Measurements from ENCODE around the gene PAIP1. TPM values are rescaled to one million over a fixed set of nuclear protein-coding genes. Genes with fewer than 3 reads are reported as not detected.
A peak's percentile ranks its signal among the peaks of the same experiment; 100 is the strongest.
"Not testable (repeated sequence)": the region's sequence is repeated elsewhere in the genome, so short reads cannot be mapped to it uniquely, and the experiment has no call there.

PAIP1 gene
- total and polyA plus RNA-seq, 11 donors = 84.7 to 173 (median 131) TPM

DNA sequence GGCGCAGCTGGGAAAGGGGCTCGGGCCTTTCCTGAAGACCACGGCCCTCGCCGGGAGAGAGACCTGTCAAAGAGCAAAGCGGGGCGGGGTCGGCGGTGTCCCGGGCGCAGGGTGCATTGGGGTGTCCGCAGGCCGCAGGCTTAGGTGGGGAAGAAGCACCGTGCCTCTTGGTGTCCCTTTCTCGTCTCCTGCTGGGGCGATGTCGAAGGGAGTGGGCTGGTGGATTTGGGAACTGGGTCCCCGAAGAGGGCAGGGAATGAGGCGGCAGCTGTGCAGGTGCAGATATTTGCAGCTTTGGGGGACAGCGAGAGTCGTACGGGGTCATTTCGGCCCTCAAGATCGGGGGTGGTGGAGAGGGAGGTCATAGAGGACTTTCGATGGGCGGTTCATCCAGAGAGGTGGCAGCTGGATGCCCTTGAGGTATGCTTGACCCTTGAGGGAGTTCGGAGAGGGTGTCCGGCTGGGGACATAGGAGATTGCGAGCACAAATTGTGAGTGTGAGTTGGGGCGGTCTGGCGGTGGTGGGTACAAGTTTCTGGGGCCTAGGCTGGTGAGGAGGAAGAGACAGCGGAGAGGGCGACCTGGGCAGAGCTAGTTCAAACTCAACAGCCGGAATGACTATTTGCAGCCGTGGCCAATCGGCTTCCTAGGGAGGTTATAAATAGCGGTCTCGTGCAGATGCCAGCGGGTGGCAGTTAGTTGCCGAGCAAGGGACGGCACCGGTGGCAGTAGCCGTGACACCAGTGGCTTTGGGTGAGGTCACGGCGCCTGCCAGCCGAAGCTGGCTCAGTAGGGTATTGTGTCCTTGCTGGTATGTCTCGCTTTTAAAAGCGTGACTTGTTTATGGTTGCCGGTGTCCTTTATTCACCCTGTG is 46.7 kb upstream of the PAIP1 start:
- H3K9me3 ChIP-seq = no peaks in the 10 kb centered on the region
- intact Hi-C loops (cut with DNase I) = loop anchor here (2.0 to 5.0 kb wide), 5 partner anchors 23 to 121 kb away; partner anchors contain the start of genes PAIP1 (in 9 of the 10) and TMEM267 (in 1 of the 10)
- H3K36me3 ChIP-seq = peaks cover 0 to 6% (median 0%) of the 10 kb centered on the region in 9 donors
- peak overlapping the region; percentile 94 to 98 (median 96) for H3K27ac ChIP-seq
- TF ChIP-seq, protein P1, sequence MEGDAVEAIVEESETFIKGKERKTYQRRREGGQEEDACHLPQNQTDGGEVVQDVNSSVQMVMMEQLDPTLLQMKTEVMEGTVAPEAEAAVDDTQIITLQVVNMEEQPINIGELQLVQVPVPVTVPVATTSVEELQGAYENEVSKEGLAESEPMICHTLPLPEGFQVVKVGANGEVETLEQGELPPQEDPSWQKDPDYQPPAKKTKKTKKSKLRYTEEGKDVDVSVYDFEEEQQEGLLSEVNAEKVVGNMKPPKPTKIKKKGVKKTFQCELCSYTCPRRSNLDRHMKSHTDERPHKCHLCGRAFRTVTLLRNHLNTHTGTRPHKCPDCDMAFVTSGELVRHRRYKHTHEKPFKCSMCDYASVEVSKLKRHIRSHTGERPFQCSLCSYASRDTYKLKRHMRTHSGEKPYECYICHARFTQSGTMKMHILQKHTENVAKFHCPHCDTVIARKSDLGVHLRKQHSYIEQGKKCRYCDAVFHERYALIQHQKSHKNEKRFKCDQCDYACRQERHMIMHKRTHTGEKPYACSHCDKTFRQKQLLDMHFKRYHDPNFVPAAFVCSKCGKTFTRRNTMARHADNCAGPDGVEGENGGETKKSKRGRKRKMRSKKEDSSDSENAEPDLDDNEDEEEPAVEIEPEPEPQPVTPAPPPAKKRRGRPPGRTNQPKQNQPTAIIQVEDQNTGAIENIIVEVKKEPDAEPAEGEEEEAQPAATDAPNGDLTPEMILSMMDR (IDR thresholded peaks at IDR 0.05) = no peak
- TF ChIP-seq POLR2A (IDR thresholded peaks at IDR 0.05) = peak; percentile 21 to 88
- peak; percentile 80 to 86 (median 82) for ATAC-seq
- peaks cover 0 to 54% (median 27%) of the 10 kb centered on the region in 12 donors for H3K4me1 ChIP-seq
- 2 to 5% (median 4%) methylated on average over 36 to 49 of the region's 49 CpGs for WGBS, 4 donors
- peak overlapping the region; percentile 62 to 90 (median 84) for H3K4me3 ChIP-seq
- no peaks in the 10 kb centered on the region for H3K27me3 ChIP-seq
- peak; percentile 82 to 91 (median 86) for DNase-seq

DNA sequence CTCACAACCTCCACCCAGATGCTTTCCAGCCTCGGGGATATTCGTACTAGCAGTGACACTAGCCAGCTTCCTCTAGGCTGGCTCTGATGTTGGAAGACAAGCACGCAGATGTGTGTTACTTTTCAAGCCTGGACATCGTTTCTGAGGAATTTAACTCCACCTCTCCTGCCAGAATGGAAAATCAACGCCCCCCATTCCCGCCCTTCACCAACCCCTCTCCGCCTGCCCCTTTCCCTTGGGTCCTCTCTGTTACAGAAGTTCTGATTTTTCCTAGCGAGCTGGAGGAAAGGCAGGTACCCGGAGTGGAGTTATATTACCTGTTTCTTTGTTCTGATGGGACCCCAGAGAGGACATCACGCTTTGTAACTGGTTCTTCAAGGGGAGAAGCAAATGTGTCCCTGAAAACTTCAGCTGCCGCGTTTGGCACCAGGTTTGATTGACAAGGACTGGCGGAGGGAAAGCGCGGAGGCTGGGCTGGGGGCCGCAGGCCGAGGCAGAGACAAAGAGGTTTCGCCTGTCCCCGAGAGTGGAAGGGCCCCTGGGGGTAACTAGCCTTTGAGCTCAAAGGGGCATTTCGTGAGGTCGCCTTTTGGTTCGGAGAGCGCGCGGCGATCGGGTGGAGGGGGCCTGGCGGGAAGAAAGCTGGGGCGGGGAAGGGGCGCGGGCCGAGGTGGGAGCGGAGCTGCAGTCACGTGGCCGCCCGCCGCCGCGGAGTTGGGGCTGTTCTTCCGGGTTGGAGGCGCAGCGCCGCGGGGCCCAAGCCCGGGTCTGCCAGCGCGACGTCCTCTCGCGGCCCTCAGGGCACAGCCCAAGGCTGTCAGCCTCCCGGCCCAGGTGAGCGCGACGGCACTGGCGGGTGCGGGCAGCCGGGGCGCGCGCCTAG is 45.8 kb upstream of the PAIP1 start, which contains the start of gene NNT:
NNT (plus strand) TSS at position 720 of the 883 bp plus-strand sequence. CDS start 6,016 bp downstream, outside the sequence.
- peak; percentile 32 to 84 (median 76) for ATAC-seq
- WGBS, 4 donors = 0 to 1% (median 1%) methylated on average over 33 to 60 of the region's 60 CpGs
- peak; percentile 83 to 91 (median 88) for DNase-seq
- no peaks in the 10 kb centered on the region for H3K36me3 ChIP-seq
- H3K9me3 ChIP-seq = no peaks in the 10 kb centered on the region
- peaks cover 0 to 45% (median 18%) of the 10 kb centered on the region in 12 donors for H3K4me1 ChIP-seq
- peak in 1 of 2 donors; percentile 48 for TF ChIP-seq POLR2A (IDR thresholded peaks at IDR 0.05)
- TF ChIP-seq, protein P1 (IDR thresholded peaks at IDR 0.05) = peak in 1 of 12 donors; percentile 16
- peak within 1 kb of the TSS; percentile 62 to 90 (median 84) for H3K4me3 ChIP-seq
- intact Hi-C loops (cut with DNase I) = loop anchor here (1.0 to 5.0 kb wide), 6 partner anchors 24 to 120 kb away; partner anchors contain the start of genes PAIP1 (in 10 of the 10) and TMEM267 (in 1 of the 10)
- peak within 1 kb of the TSS; percentile 94 to 98 (median 96) for H3K27ac ChIP-seq
- no peaks in the 10 kb centered on the region for H3K27me3 ChIP-seq

DNA sequence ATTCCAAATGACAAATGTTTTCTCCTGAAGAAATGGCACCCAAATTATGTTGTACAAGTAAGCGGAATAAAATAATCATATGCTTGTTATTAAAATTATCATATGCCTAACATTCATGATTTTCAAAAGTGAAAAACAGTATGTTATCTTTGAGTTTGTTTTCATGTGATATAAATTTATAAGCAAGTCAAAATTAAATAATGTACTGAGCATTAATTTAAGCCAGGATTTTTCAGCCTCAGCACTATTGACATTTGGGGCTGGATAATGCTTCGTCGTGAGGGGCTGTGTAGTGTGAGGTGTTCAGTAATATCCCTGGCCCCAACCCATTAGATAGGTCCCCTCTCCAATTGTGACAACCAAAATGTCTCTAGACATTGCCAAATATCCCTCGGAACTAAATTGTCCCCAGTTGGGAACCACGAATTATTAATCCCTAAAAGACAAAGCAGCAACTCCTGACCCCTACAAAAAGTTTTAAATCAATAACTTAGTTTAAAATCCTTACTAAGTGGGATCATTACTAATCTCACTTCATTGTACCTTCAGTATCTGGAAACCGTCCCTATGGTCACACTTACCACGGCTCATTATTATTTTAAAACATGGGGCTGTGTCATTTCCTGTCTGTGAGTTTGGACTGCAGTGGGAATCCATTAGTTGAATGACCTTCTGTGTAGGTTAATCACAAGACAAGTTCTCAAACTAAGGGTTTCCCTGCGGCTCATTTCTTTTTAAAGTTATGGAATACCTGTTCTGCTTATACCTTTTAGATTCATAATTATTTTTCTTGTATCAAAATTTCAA is 44.8 kb upstream of the PAIP1 start:
- TF ChIP-seq POLR2A (IDR thresholded peaks at IDR 0.05) = no peak
- TF ChIP-seq, protein P1 (IDR thresholded peaks at IDR 0.05) = no peak
- ATAC-seq = peak in 3 of 4 donors; percentile 23 to 54 (median 52)
- Histone ChIP-seq H3K4me3 (peak overlapping the region in 11 of 12 donors; percentile 62 to 90 (median 84)), H3K36me3 (no peaks in the 10 kb centered on the region), H3K27ac (peak overlapping the region; percentile 94 to 98 (median 96)), H3K27me3 (no peaks in the 10 kb centered on the region), H3K9me3 (no peaks in the 10 kb centered on the region), H3K4me1 (peaks cover 0 to 43% (median 14%) of the 10 kb centered on the region in 12 donors)
- 30 to 39% (median 38%) methylated on average over 8 of the region's 8 CpGs for WGBS, 4 donors
- DNase-seq = peak in 1 of 5 donors; percentile 20
- intact Hi-C loops (cut with DNase I) = loop anchor here (1.0 to 5.0 kb wide), 6 partner anchors 25 to 119 kb away; partner anchors contain the start of genes PAIP1 (in 10 of the 10) and TMEM267 (in 1 of the 10)

DNA sequence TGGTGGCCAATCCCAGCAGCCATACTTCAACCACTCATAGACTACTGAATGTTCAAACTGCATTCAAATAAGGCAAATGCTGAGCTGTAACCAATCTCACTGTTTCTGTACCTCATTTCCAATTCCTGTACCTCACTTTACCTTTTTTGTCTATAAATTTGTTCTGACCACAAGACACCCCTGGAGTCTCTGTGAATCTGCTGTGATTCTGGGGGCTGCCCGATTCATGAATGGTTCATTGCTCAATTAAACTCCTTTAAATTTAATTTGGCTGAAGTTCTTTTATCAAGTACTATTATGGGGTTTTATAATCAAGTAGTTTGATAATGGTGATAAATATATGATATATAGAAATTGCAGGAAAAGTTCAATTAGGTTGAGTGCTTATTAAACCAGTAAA is 42.0 kb upstream of the PAIP1 start:
- ATAC-seq; H3K27me3 ChIP-seq; H3K9me3 ChIP-seq; H3K36me3 ChIP-seq; intact Hi-C loops (cut with DNase I); H3K4me3 ChIP-seq; DNase-seq; H3K27ac ChIP-seq: not testable (repeated sequence)
- H3K4me1 ChIP-seq = peaks cover 0 to 30% (median 7%) of the 10 kb centered on the region in 12 donors
- WGBS, 4 donors = 94 to 100% (median 99%) methylated on average over 1 of the region's 1 CpG
